ENCODE results near the gene EIF3L. TPM values are rescaled to one million over a fixed set of nuclear protein-coding genes. Genes with fewer than 3 reads are reported as not detected.

Gene EIF3L
- total and polyA plus RNA-seq, 2 donors (not counting 3 experiments of a cell fraction or from before 2014, with no cell fraction given), result 479 to 601 TPM

DNA sequence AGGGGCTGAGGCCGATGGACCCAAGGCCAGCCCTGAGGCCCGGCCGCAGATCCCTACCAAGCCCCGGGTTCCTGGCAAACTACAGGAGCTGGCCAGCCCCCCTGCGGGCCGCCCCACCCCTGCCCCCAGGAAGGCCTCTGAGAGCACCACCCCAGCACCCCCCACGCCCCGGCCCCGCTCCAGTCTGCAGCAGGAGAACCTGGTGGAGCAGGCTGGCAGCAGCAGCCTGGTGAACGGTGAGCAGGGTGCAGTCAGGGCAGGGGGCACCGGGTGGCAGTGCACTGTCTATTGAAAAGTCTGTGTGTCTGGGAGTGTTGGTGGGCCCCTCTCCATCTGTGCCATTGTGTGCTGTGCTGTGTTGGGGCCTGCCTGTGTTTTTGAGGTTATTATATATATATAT, 73.0 kb downstream of the EIF3L start:
- H4K20me1 ChIP-seq (replicated peaks; ENCODE audit: control insufficient read depth, extremely low read depth, insufficient read depth, low read length), result no peaks in the 10 kb centered on the region
- no peak overlapping the region for H3K27ac ChIP-seq (ENCODE audit: insufficient read depth, low read depth, low read length)
- no peak overlapping the region for H3K4me3 ChIP-seq (replicated peaks in 1 of 3; ENCODE audit: insufficient read depth in 1 of 3, low read depth in 1 of 3, low read length in 3 of 3)
- no peak overlapping the region for H3K9ac ChIP-seq (replicated peaks; ENCODE audit: extremely low read depth, insufficient read depth, low read length)
- DNase-seq (ENCODE audit: low read depth, low spot score) (no peak), FAIRE-seq (no peak)
- no peaks in the 10 kb centered on the region for H3K79me2 ChIP-seq (ENCODE audit: control insufficient read depth, insufficient read depth, low read length)
- ChIA-PET CTCF (no interaction called here), POLR2A (no interaction called here)
- H3K9me3 ChIP-seq (replicated peaks; ENCODE audit: control insufficient read depth, insufficient read depth, low read length), result no peaks in the 10 kb centered on the region
- BruUV-seq (replicated peaks), result no TSS peak
- H3K9me1 ChIP-seq (replicated peaks; ENCODE audit: control insufficient read depth, extremely low read depth, insufficient read depth, low read length), result no peaks in the 10 kb centered on the region
- intact Hi-C loops (cut with micrococcal nuclease), result no loop called here
- no peak for TF ChIP-seq MYC (IDR thresholded peaks at IDR 0.05; ENCODE audit: low read depth, low read length)
- H2AFZ ChIP-seq (ENCODE audit: low read depth, low read length), result no peak overlapping the region
- no peaks in the 10 kb centered on the region for H3K27me3 ChIP-seq (ENCODE audit: control insufficient read depth in 2 of 2, insufficient read depth in 2 of 2, low read length in 2 of 2)
- H3K4me2 ChIP-seq (ENCODE audit: insufficient read depth, low read length), result no peak overlapping the region
- dilution Hi-C loops (cut with MboI; ENCODE audit: extremely low pct_ligation_motif_present, low sequenced_read_pairs), result no loop called here
- H3K4me1 ChIP-seq (ENCODE audit: control insufficient read depth, extremely low read depth, insufficient read depth, low read length), result no peaks in the 10 kb centered on the region
- peaks cover 5 to 44% of the 10 kb centered on the region in 2 experiments for H3K36me3 ChIP-seq (ENCODE audit: control insufficient read depth in 2 of 2, extremely low read depth in 1 of 2, insufficient read depth in 2 of 2, low read length in 2 of 2)

- Histone ChIP-seq H3K79me2 (ENCODE audit: control insufficient read depth, insufficient read depth, low read length) (no peaks in the 10 kb centered on the region), H3K9me3 (replicated peaks; ENCODE audit: control insufficient read depth, insufficient read depth, low read length) (no peaks in the 10 kb centered on the region), H3K4me1 (ENCODE audit: control insufficient read depth, extremely low read depth, insufficient read depth, low read length) (no peaks in the 10 kb centered on the region), H4K20me1 (replicated peaks; ENCODE audit: control insufficient read depth, extremely low read depth, insufficient read depth, low read length) (no peaks in the 10 kb centered on the region), H3K27me3 (ENCODE audit: control insufficient read depth in 2 of 2, insufficient read depth in 2 of 2, low read length in 2 of 2) (no peaks in the 10 kb centered on the region), H2AFZ (ENCODE audit: low read depth, low read length) (no peak overlapping the region), H3K4me2 (ENCODE audit: insufficient read depth, low read length) (no peak overlapping the region), H3K27ac (ENCODE audit: insufficient read depth, low read depth, low read length) (no peak overlapping the region), H3K36me3 (ENCODE audit: control insufficient read depth in 2 of 2, extremely low read depth in 1 of 2, insufficient read depth in 2 of 2, low read length in 2 of 2) (peaks cover 5 to 32% of the 10 kb centered on the region in 2 experiments), H3K9me1 (replicated peaks; ENCODE audit: control insufficient read depth, extremely low read depth, insufficient read depth, low read length) (no peaks in the 10 kb centered on the region), H3K9ac (replicated peaks; ENCODE audit: extremely low read depth, insufficient read depth, low read length) (no peak overlapping the region), H3K4me3 (replicated peaks in 1 of 3; ENCODE audit: insufficient read depth in 1 of 3, low read depth in 1 of 3, low read length in 3 of 3) (no peak overlapping the region)
- ChIA-PET POLR2A (no interaction called here), CTCF (no interaction called here)
- no TSS peak for BruUV-seq (replicated peaks)
- DNase-seq (ENCODE audit: low read depth, low spot score), result no peak
- TF ChIP-seq MAX (IDR thresholded peaks at IDR 0.05; ENCODE audit: insufficient read depth, insufficient read length) (no peak), JUN (IDR thresholded peaks at IDR 0.05; ENCODE audit: borderline replicate concordance, insufficient read depth, insufficient read length, low read depth) (no peak), POLR2AphosphoS5 (IDR thresholded peaks at IDR 0.05; ENCODE audit: insufficient read depth, low read depth, low read length) (no peak), FOS (IDR thresholded peaks at IDR 0.05; ENCODE audit: borderline replicate concordance, insufficient read depth, low read length) (no peak), CTCF (IDR thresholded peaks at IDR 0.05; ENCODE audit: extremely low read depth in 1 of 2, insufficient read depth in 1 of 2, low read depth in 1 of 2, low read length in 2 of 2) (no peak), POLR2A (IDR thresholded peaks at IDR 0.05; ENCODE audit: low read depth, low read length) (no peak), EZH2 (IDR thresholded peaks at IDR 0.05; ENCODE audit: borderline replicate concordance, low read depth, low read length, severe bottlenecking) (no peak), MYC (IDR thresholded peaks at IDR 0.05; ENCODE audit: low read depth, low read length) (no peak), GATA2 (IDR thresholded peaks at IDR 0.05; ENCODE audit: insufficient read depth, insufficient read length, low read depth, low read length) (no peak)
- intact Hi-C loops (cut with micrococcal nuclease), result no loop called here
- dilution Hi-C loops (cut with MboI; ENCODE audit: extremely low pct_ligation_motif_present, low sequenced_read_pairs), result no loop called here
- no peak for FAIRE-seq
Measured at GRCh38 chr22:37923927-37924326, 74.7 kb downstream of the EIF3L start.

All from endothelial cell of umbilical vein (primary cell).